Stimulated activated CD8-positive, alpha-beta memory T cell treated with anti-CD3 and anti-CD28 coated beads, Interleukin-4, amount 100 ng/mL, for 4 hours (primary cell): ENCODE results near the gene HYAL1.
A peak's percentile ranks its signal among the peaks of the same experiment; 100 is the strongest.

Experiments
- DNase-seq, 2 donors: peaks; one replicate each; pipeline ENCODE4 v3.0.0-alpha.2; 2020; ENCODE audit warnings: low read depth in 2 of 2, low spot score in 1 of 2

HYAL1 gene

GRCh38 chr3:50303013-50303815 lies at the start of gene HYAL1:
TSS of gene HYAL1 (minus strand) at chr3:50303574. CDS start at chr3:50302956, 618 bp downstream.
- no peak for DNase-seq

- DNase-seq, result no peak
Observed at GRCh38 chr3:50352781-50353180, 49.4 kb upstream of the HYAL1 start.

GRCh38 chr3:50351323-50351697 lies 47.9 kb upstream of the HYAL1 start:
- no peak for DNase-seq

- peak; percentile 99 for DNase-seq
Observed at GRCh38 chr3:50350527-50351322, 47.4 kb upstream of the HYAL1 start, which contains the start of the genes CYB561D2 and NPRL2. TSS of gene CYB561D2 (plus strand) at chr3:50350862. CDS start at chr3:50351434, 572 bp downstream. TSS of gene NPRL2 (minus strand) at chr3:50350775. CDS start at chr3:50350652, 123 bp downstream.

- DNase-seq, result no peak
Observed at GRCh38 chr3:50350213-50350526, 46.8 kb upstream of the HYAL1 start.

GRCh38 chr3:50347187-50347813 lies 43.9 kb upstream of the HYAL1 start:
- peak; percentile 47 to 60 for DNase-seq

GRCh38 chr3:50345586-50346234 lies 42.3 kb upstream of the HYAL1 start, which contains the start of gene ZMYND10:
TSS of gene ZMYND10 (minus strand) at chr3:50345732. CDS start at chr3:50345579, 153 bp downstream.
- DNase-seq, result peak; percentile 35 to 47

- no peak for DNase-seq
Observed at GRCh38 chr3:50345008-50345407, 41.6 kb upstream of the HYAL1 start.

- no peak for DNase-seq
Observed at GRCh38 chr3:50342813-50343633, 39.6 kb upstream of the HYAL1 start.

GRCh38 chr3:50341996-50342650 lies 38.7 kb upstream of the HYAL1 start:
- DNase-seq, result no peak

- no peak for DNase-seq
Observed at GRCh38 chr3:50341537-50341936, 38.2 kb upstream of the HYAL1 start.

- peak in 1 of 2 donors; percentile 44 for DNase-seq
Observed at GRCh38 chr3:50340448-50341329, 37.3 kb upstream of the HYAL1 start, which contains the start of gene RASSF1. TSS of gene RASSF1 (minus strand) at chr3:50340836. CDS start at chr3:50340805, 31 bp downstream.

- no peak for DNase-seq
Observed at GRCh38 chr3:50340147-50340447, 36.7 kb upstream of the HYAL1 start.

- no peak for DNase-seq
Observed at GRCh38 chr3:50339485-50340146, 36.2 kb upstream of the HYAL1 start.

- DNase-seq, result no peak
Observed at GRCh38 chr3:50338965-50339364, 35.6 kb upstream of the HYAL1 start.

- DNase-seq, result peak; percentile 82 to 93
Observed at GRCh38 chr3:50337175-50337861, 33.9 kb upstream of the HYAL1 start.

- DNase-seq, result no peak
Observed at GRCh38 chr3:50336452-50337174, 33.2 kb upstream of the HYAL1 start.
